Bronchial epithelial cell (primary cell): ENCODE results near the gene TLCD2. TPM values are rescaled to one million over a fixed set of nuclear protein-coding genes. Genes with fewer than 3 reads are reported as not detected.

Experiments
- DNase-seq: peaks from one replicate; pipeline ENCODE4 v3.0.0-alpha.2; 2010; ENCODE audit warnings: low read depth
- FAIRE-seq: peaks from 2 replicates; lab custom pipeline; 2011; peaks lifted over from hg19 to GRCh38; lab: Jason Lieb, UNC
- H3K27me3 ChIP-seq: 2 replicates; pipeline ENCODE4 v1.5.1; 2011; ENCODE audit warnings: low read length; ENCODE audit not compliant: control insufficient read depth, insufficient read depth
- H3K36me3 ChIP-seq: 2 replicates; pipeline ENCODE4 v1.5.1; 2011; ENCODE audit warnings: low read length; ENCODE audit not compliant: control insufficient read depth, insufficient read depth
- H3K4me3 ChIP-seq: 2 replicates; pipeline ENCODE4 v1.5.1; 2011; ENCODE audit warnings: mild to moderate bottlenecking, low read depth, low read length, control low read depth
- total RNA-seq: library from RNA; depleted of rRNA; stranded (reverse); fragments of >200 nt; gene quantifications from 2 replicates; pipeline ENCODE4 v1.2.1, GENCODE V29; 2014
- TF ChIP-seq, protein P1 (sequence below): IDR thresholded peaks from 2 replicates; pipeline ENCODE4 v1.5.1; 2011; ENCODE audit warnings: mild to moderate bottlenecking, moderate library complexity, low read length, control low read depth, inconsistent platforms; ENCODE audit not compliant: insufficient read depth, severe bottlenecking

The TLCD2 gene
- total RNA-seq, 1 donor from 2014 or later: 4.5 TPM

DNA sequence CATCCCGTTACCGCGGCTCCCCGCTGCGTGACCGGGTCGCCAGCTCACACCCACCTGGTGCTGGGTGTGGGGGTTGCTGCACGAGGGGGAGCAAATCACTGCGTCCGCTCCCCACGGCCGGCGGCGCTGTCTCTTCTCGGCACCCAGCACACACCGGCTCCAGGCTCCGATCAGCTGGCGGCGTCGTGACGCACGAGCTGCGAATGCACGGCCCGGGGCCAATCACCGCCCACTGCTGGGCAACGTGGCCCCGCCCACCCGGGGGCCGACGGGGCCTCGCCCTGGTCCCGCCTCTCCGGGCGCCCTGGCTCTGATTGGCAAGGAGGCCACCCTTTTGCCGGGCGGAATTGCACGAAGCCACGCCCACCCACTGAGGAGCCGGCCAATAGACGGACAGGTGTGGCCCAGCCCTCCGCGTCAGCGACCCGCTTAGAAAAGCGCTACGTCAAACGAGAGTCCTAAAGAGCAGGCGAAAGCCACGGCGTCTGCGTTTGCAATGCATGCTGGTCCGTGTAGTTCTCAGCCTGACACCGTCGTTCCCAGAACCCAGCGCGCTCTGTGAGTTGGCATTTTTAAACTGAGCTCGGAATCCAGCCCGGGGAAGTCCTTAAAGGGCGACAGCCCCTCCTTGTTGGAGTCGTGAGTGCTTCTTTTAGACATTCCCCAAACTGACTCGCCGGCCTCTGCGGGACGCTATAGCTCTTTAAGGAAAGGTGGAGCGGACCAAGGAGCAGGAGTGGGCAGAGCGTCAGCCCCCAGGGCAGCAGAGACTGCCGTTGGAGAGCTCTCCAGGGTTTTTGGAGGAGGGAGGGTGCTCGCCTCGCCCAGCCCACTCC, 6.1 kb upstream of the TLCD2 start:
- FAIRE-seq: peak; percentile 95
- peaks cover 25% of the 10 kb centered on the region for H3K36me3 ChIP-seq
- no peaks in the 10 kb centered on the region for H3K27me3 ChIP-seq
- TF ChIP-seq, protein P1, sequence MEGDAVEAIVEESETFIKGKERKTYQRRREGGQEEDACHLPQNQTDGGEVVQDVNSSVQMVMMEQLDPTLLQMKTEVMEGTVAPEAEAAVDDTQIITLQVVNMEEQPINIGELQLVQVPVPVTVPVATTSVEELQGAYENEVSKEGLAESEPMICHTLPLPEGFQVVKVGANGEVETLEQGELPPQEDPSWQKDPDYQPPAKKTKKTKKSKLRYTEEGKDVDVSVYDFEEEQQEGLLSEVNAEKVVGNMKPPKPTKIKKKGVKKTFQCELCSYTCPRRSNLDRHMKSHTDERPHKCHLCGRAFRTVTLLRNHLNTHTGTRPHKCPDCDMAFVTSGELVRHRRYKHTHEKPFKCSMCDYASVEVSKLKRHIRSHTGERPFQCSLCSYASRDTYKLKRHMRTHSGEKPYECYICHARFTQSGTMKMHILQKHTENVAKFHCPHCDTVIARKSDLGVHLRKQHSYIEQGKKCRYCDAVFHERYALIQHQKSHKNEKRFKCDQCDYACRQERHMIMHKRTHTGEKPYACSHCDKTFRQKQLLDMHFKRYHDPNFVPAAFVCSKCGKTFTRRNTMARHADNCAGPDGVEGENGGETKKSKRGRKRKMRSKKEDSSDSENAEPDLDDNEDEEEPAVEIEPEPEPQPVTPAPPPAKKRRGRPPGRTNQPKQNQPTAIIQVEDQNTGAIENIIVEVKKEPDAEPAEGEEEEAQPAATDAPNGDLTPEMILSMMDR: peak; percentile 23
- peak; percentile 100 for DNase-seq
- peak overlapping the region; percentile 87 for H3K4me3 ChIP-seq

DNA sequence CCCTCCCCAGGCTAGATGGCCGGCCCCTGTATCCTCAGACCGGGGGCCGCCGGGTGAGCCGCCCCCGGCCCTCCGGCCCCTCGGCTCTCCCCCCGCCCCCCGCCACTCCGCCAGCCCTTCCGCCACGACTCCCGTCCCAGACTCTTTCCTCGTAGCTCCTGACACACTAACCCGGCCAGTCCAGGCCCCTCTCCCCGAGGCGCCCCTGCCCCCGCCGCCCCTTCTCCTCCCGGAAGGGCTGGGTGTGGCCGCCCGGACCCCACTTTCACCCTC, 5.6 kb upstream of the TLCD2 start:
- DNase-seq (no peak), FAIRE-seq (no peak)
- peaks cover 25% of the 10 kb centered on the region for H3K36me3 ChIP-seq
- TF ChIP-seq, protein P1: no peak
- peak overlapping the region; percentile 87 for H3K4me3 ChIP-seq
- H3K27me3 ChIP-seq: no peaks in the 10 kb centered on the region

DNA sequence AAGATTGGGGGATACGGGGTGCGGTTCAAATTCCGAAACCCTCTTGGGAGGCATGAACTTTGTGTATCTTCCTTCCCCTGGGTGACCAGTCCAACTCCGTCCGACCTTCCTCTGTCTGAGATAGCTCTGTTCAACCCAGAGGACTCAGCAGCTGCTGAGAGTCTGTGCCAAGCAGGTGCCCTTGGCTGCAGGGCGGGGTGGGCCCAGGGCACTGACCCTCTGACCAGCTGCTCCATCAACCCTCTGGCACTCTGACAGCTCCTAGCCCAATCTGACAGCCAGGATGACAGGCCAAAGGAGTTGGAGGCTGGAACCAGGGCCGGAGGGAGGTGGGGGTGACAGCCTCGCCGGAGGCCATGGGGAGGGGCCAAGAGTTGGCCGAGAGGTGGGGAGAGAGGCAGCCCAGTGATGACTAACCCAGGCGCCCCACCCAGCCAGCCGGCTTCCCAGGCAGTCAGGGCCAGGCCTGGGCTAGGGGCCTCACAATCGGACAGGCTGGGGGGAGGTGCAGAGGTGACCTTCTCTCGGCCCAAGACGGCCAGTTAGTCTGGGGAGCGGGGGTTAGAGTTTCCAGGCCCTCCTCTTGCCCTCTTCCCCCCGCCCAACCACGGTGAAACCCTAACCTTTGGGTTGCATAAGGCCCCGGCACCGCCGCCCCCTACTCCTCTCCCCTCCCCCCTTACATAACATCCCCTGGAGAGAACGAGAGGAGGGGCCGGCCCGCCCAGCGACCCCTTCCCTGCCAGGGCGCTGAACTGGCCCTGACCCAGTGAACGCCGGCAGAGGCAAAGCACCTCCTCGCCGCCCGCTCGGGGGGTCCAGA, 5.0 kb upstream of the TLCD2 start:
- peak overlapping the region; percentile 87 for H3K4me3 ChIP-seq
- H3K27me3 ChIP-seq: no peaks in the 10 kb centered on the region
- peaks cover 25% of the 10 kb centered on the region for H3K36me3 ChIP-seq
- DNase-seq: peak; percentile 76
- FAIRE-seq: no peak
- TF ChIP-seq, protein P1: no peak

- DNase-seq: peak; percentile 80
- Histone ChIP-seq H3K4me3 (peak overlapping the region; percentile 87), H3K27me3 (no peaks in the 10 kb centered on the region), H3K36me3 (peaks cover 25% of the 10 kb centered on the region)
- TF ChIP-seq, protein P1: no peak
- no peak for FAIRE-seq
These were observed 4.3 kb upstream of the TLCD2 start for GRCh38 chr17:1714427-1714979.

DNA sequence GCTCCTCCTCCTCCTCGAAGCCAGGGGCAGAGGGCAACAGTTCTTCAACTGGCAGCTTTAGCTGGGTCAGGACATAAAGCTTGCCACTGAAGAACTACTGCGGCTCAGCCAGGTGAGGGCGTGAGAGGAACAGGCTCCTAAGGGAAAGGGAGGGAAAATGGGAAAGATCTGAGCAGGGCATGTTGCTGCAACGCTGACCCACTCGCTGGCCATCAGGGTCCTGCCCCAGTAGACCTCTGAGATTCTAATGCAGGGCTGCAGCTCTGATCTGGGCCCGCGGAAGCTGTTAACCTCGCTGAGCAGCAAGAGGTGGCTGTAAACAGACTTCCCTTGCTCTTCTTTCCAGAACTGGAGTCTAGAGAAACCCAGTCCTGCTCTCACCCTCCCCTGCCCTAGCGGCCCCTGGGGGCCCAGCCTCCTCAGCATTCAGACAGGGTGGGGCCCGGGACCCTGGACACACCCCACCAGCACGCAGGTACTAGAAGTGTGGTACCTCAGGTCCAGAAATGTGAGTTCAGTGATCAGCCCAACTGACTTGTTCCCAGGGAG, 3.8 kb upstream of the TLCD2 start:
- peaks cover 25% of the 10 kb centered on the region for H3K36me3 ChIP-seq
- DNase-seq (peak; percentile 41), FAIRE-seq (no peak)
- H3K27me3 ChIP-seq: no peaks in the 10 kb centered on the region
- TF ChIP-seq, protein P1: peak; percentile 62
- H3K4me3 ChIP-seq: peak overlapping the region; percentile 87
